ENCODE measurements around the gene ABHD6. TPM values are rescaled to one million over a fixed set of nuclear protein-coding genes. Genes with fewer than 3 reads are reported as not detected.
A peak's percentile ranks its signal among the peaks of the same experiment; 100 is the strongest.

The ABHD6 gene
- total RNA-seq, 1 donor from 2014 or later = 48.7 TPM

DNA sequence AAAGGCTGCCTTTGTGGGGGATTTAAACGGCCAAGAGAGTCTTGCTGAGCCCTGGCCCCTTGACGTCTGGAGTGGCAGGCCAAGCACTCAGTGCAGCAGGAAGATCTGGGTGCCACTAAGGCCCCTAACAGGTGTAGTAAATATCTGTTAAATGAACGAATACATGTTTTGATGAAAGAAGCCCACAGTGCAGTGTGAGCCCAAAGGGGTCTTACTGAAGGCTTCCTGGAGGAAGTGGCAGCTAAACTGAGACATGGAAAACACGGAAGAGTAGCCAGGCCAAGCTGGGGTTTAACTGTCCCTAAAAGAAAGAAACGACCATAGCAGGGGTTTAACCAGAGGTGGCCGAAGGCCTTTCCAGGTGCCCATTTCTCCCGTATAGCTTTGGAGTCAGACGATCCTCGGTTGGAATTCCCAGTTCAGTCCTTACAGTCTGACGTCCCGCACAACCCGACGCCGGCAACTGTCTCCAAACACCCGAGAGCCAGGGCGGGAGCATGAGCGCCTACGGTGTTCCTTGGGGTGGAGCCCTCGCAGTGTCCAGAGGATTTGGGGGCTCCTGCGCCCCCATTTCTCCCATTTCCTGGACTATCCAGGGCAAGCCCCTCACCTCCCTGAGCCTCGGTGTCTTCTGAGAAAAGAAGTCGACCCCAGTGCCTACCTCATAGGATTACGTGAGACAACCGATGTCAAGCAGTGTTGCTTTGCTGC, 910 bp upstream of the ABHD6 start:
- Mint-ChIP-seq H3K4me1 (peaks cover 74% of the 10 kb centered on the region), H3K27ac (peak overlapping the region; percentile 90), H3K27me3 (no peaks in the 10 kb centered on the region), H3K36me3 (ENCODE audit: low read depth) (peaks cover 5% of the 10 kb centered on the region), H3K4me3 (peak overlapping the region; percentile 91), H3K9me3 (no peaks in the 10 kb centered on the region)
- CTCF ChIA-PET = interaction anchor here (4.8 kb wide), 1 partner anchor 48 kb away, joined by 25 read pairs; no protein-coding TSS in a partner anchor
- POLR2A ChIA-PET = interaction anchor here (0.6 to 3.0 kb wide), 4 partner anchors 18 to 40 kb away, joined by 3 to 37 read pairs (median 10); no protein-coding TSS in a partner anchor
- TF ChIP-seq, protein P1, sequence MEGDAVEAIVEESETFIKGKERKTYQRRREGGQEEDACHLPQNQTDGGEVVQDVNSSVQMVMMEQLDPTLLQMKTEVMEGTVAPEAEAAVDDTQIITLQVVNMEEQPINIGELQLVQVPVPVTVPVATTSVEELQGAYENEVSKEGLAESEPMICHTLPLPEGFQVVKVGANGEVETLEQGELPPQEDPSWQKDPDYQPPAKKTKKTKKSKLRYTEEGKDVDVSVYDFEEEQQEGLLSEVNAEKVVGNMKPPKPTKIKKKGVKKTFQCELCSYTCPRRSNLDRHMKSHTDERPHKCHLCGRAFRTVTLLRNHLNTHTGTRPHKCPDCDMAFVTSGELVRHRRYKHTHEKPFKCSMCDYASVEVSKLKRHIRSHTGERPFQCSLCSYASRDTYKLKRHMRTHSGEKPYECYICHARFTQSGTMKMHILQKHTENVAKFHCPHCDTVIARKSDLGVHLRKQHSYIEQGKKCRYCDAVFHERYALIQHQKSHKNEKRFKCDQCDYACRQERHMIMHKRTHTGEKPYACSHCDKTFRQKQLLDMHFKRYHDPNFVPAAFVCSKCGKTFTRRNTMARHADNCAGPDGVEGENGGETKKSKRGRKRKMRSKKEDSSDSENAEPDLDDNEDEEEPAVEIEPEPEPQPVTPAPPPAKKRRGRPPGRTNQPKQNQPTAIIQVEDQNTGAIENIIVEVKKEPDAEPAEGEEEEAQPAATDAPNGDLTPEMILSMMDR (IDR thresholded peaks at IDR 0.05) = no peak
- intact Hi-C loops (cut with micrococcal nuclease) = loop anchor here (1.0 to 5.0 kb wide), 10 partner anchors 13 to 296 kb away; partner anchors contain the start of genes FLNB, HTD2, KCTD6 and PDHB
- no peak for ATAC-seq (ENCODE audit: low read depth)
- DNase-seq = no peak

DNA sequence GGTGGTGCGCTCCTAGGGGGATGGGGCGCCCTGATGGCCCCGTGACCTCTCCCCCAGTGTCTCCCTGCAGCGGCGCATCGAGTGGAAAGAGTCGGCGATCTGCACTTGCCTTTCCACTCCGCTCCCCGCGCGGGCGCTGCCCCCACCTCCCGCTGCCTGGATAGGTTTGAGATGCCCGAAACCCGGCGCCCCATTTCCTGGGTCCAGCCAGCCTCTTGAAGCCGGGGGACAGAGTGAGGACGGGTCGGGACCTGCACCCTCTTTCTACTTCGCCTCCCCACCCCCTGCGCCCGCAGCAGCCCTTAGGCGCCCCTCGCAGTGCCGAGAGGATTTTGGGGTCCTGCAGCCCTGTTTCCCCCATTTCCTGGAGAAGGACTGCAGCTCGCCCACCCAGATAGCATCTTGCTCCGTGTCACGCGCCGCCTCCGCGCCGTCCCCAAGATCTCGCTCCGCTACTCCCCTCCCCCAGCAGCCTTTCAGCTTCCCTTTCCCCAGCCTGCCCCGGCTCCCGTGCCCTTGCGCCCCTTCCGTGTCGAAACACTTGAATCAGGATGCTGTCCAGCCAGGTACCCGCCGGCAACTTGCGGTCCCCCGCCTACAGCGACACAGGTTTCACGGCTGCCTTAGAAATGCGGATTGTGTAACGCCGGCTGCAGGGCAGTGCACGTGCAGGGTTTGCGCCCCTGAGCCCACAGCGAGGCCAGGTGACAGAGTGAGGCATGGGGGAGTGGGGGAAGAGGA, 519 bp downstream of the ABHD6 start:
- DNase-seq (peak; percentile 45), ATAC-seq (ENCODE audit: low read depth) (peak; percentile 32)
- H3K27me3 Mint-ChIP-seq = no peaks in the 10 kb centered on the region
- intact Hi-C loops (cut with micrococcal nuclease) = loop anchor here (1.0 to 5.0 kb wide), 10 partner anchors 11 to 295 kb away; partner anchors contain the start of genes FLNB, HTD2, KCTD6 and PDHB
- no peaks in the 10 kb centered on the region for H3K9me3 Mint-ChIP-seq
- TF ChIP-seq, protein P1 (IDR thresholded peaks at IDR 0.05) = no peak
- H3K4me3 Mint-ChIP-seq = peak overlapping the region; percentile 90
- peak overlapping the region; percentile 83 for H3K27ac Mint-ChIP-seq
- peaks cover 68% of the 10 kb centered on the region for H3K4me1 Mint-ChIP-seq
- CTCF ChIA-PET = interaction anchor here (0.7 to 4.8 kb wide), 5 partner anchors 20 to 68 kb away, joined by 3 to 25 read pairs (median 4); partner anchors contain the start of genes HTD2 and RPP14
- POLR2A ChIA-PET = interaction anchor here (0.6 to 3.0 kb wide), 14 partner anchors 13 to 195 kb away, joined by 3 to 37 read pairs (median 4); partner anchors contain the start of genes HTD2, PDHB and RPP14
- H3K36me3 Mint-ChIP-seq (ENCODE audit: low read depth) = peaks cover 5% of the 10 kb centered on the region

DNA sequence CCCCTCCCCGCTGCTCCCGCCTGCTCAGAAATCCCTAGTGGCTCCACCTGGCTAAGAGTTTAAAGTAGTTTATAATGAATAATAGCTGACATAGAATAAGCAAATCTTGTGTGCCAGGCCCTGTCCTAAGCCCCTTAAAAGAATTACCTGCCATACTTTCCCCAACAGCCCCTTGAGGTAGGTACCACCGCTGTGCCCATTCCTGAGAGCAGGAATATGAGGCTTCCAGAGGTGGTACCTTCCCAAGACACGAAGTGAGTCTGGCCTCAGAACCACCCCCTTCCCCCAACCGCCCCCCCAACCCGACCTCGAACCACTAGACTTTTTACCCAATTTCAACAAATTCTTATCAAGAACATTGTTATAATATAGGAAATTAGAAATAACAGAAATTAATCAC, 1.2 kb downstream of the ABHD6 start:
- H3K4me3 Mint-ChIP-seq = peak overlapping the region; percentile 90
- ChIA-PET POLR2A (interaction anchor here (0.6 to 3.0 kb wide), 8 partner anchors 20 to 67 kb away, joined by 3 to 37 read pairs (median 4); partner anchors contain the start of genes HTD2 and RPP14), CTCF (interaction anchor here (0.7 to 4.8 kb wide), 4 partner anchors 21 to 67 kb away, joined by 4 to 25 read pairs (median 6); partner anchors contain the start of genes HTD2 and RPP14)
- intact Hi-C loops (cut with micrococcal nuclease) = loop anchor here (5.0 kb wide), 3 partner anchors 33 to 232 kb away; partner anchors contain the start of genes FLNB and PDHB
- TF ChIP-seq, protein P1 (IDR thresholded peaks at IDR 0.05) = no peak
- peaks cover 5% of the 10 kb centered on the region for H3K36me3 Mint-ChIP-seq (ENCODE audit: low read depth)
- no peaks in the 10 kb centered on the region for H3K27me3 Mint-ChIP-seq
- H3K9me3 Mint-ChIP-seq = no peaks in the 10 kb centered on the region
- peaks cover 64% of the 10 kb centered on the region for H3K4me1 Mint-ChIP-seq
- H3K27ac Mint-ChIP-seq = no peak overlapping the region
- no peak for ATAC-seq (ENCODE audit: low read depth)
- no peak for DNase-seq

DNA sequence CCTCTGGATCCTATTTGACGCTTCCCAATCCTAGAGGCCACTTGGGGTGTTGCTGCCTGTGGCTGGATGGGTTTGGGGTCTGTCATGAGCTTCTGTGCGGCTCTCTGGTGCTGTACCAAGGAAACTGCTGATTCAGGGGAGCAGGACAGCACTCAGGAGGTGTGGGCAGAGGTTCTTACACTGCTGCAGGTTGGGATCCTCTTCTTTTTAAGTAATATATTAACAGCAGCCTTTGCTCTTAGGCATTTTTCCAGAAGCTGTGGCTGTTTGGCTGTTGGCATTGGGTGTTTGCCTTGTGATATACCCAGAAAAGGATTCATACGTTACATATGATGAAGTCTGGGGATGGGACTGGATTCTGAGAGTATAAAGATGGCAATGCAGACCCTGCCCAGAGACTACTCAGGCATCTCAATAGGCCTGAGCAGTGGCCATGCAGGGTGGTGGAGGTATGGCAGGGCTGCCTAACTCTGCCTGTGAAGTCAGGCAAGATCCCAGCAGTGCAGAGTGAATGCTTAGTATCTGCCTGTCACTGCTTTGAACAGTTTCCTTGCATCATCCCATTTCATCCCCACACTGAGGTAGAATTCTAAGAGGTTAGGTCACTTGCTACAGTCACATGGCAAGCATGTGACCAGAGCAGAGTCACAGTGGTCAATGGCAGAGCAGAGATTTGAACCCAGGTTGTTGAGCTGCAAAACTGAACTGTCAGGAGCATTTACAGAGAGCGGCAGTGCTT, 3.9 kb downstream of the ABHD6 start:
- Mint-ChIP-seq H3K36me3 (ENCODE audit: low read depth) (peaks cover 5% of the 10 kb centered on the region), H3K27me3 (no peaks in the 10 kb centered on the region), H3K27ac (no peak overlapping the region), H3K4me1 (peaks cover 50% of the 10 kb centered on the region), H3K4me3 (no peak overlapping the region), H3K9me3 (no peaks in the 10 kb centered on the region)
- ATAC-seq (ENCODE audit: low read depth) = no peak
- ChIA-PET CTCF (interaction anchor here (1.3 kb wide), 2 partner anchors 58 to 65 kb away, joined by 4 to 5 read pairs; partner anchors contain the start of genes HTD2 and RPP14), POLR2A (no interaction called here)
- intact Hi-C loops (cut with micrococcal nuclease) = no loop called here
- no peak for DNase-seq
- TF ChIP-seq, protein P1 (IDR thresholded peaks at IDR 0.05) = no peak
